SK-N-SH (cell line): ENCODE results near the gene RGS9BP. TPM values are rescaled to one million over a fixed set of nuclear protein-coding genes. Genes with fewer than 3 reads are reported as not detected.
"Not testable (repeated sequence)": the region's sequence is repeated elsewhere in the genome, so short reads cannot be mapped to it uniquely, and the experiment has no call there.

Experiments
- CTCF ChIA-PET: fragments of 300-600, 350-600 bp; formaldehyde crosslinking; extraction: SDS; loops from one replicate; lab custom pipeline; 2021; lab: Yijun Ruan, JAX
- POLR2A ChIA-PET: fragments of 350-600 bp; sonication (Branson Sonifier 250); formaldehyde crosslinking; extraction: SDS; loops from one replicate; lab custom pipeline; 2020; ENCODE audit warnings: antibody characterized with exemption, inconsistent platforms; lab: Yijun Ruan, JAX
- DNase-seq: peaks from one replicate; pipeline ENCODE4 v3.0.0; 2012
- H2AFZ ChIP-seq: fragments of 200-600 bp; sonication (generic); 2 replicates; pipeline ENCODE4 v1.8.1; 2016; ENCODE audit warnings: antibody characterized with exemption, mild to moderate bottlenecking, low read depth
- H3F3A ChIP-seq: fragments of 200-600 bp; sonication (generic); replicated peaks from 2 replicates; pipeline ENCODE3; 2016; ENCODE audit warnings: antibody characterized with exemption, mild to moderate bottlenecking; ENCODE audit not compliant: insufficient read depth
- H3K27ac ChIP-seq, 2 experiments: fragments of 200-500 bp in 1 of 2; fragments of 200-600 bp in 1 of 2; sonication (Bioruptor generic) in 1 of 2; sonication (generic), shearing (Covaris generic) in 1 of 2; 2 replicates each; pipeline versions ENCODE4 v1.5.1 to v1.6.1; 2014 to 2016; ENCODE audit warnings: low read depth in 2 of 2, inconsistent platforms in 1 of 2, low read length in 1 of 2, mild to moderate bottlenecking in 1 of 2, mixed read lengths in 1 of 2
- H3K27me3 ChIP-seq: fragments of 200-600 bp; sonication (generic), shearing (Covaris generic); 2 replicates; pipeline ENCODE4 v1.6.1; 2016; ENCODE audit warnings: mixed run types; ENCODE audit not compliant: insufficient read depth
- H3K36me3 ChIP-seq, 2 experiments: fragments of 200-500 bp in 1 of 2; fragments of 200-600 bp in 1 of 2; sonication (Bioruptor generic) in 1 of 2; sonication (generic) in 1 of 2; replicated peaks in 1 of 2; 2 replicates each; pipeline versions ENCODE3 to v1.5.1; 2014 to 2016; ENCODE audit warnings: low read length in 1 of 2, mild to moderate bottlenecking in 1 of 2; ENCODE audit not compliant: insufficient read depth in 2 of 2, control insufficient read depth in 1 of 2
- H3K4me1 ChIP-seq, 2 experiments: fragments of 200-500 bp in 1 of 2; fragments of 200-600 bp in 1 of 2; sonication (Bioruptor generic) in 1 of 2; sonication (generic), shearing (Covaris generic) in 1 of 2; 2 replicates each; pipeline versions ENCODE4 v1.5.1 to v1.6.1; 2014 to 2016; ENCODE audit warnings: low read depth in 1 of 2, low read length in 1 of 2, mixed run types in 1 of 2; ENCODE audit not compliant: insufficient read depth in 2 of 2, control insufficient read depth in 1 of 2
- H3K4me2 ChIP-seq: fragments of 200-600 bp; sonication (generic), shearing (Covaris generic); 2 replicates; pipeline ENCODE4 v1.6.1; 2017; ENCODE audit warnings: mixed run types
- H3K4me3 ChIP-seq, 2 experiments: fragments of 200-500 bp in 1 of 2; fragments of 200-600 bp in 1 of 2; sonication (Bioruptor generic) in 1 of 2; sonication (generic), shearing (Covaris generic) in 1 of 2; 2 replicates each; pipeline versions ENCODE4 v1.5.1 to v1.8.1; 2014 to 2016; ENCODE audit warnings: low read depth in 2 of 2, inconsistent platforms in 1 of 2, low read length in 1 of 2, mild to moderate bottlenecking in 1 of 2, mixed read lengths in 1 of 2, moderate library complexity in 1 of 2
- H3K79me2 ChIP-seq: fragments of 200-600 bp; sonication (generic); 2 replicates; pipeline ENCODE4 v1.8.1; 2017; ENCODE audit warnings: mild to moderate bottlenecking; ENCODE audit not compliant: insufficient read depth
- H3K9ac ChIP-seq: fragments of 200-600 bp; sonication (generic); 2 replicates; pipeline ENCODE4 v1.6.1; 2017; ENCODE audit warnings: mixed run types
- H3K9me2 ChIP-seq: fragments of 200-600 bp; sonication (generic); 2 replicates; pipeline ENCODE4 v1.6.1; 2017; ENCODE audit warnings: mixed run types
- H3K9me3 ChIP-seq: fragments of 200-600 bp; sonication (generic); 2 replicates; pipeline ENCODE4 v1.6.1; 2017; ENCODE audit warnings: mixed run types, mild to moderate bottlenecking, moderate library complexity
- H4K20me1 ChIP-seq: fragments of 200-600 bp; sonication (generic); 2 replicates; pipeline ENCODE4 v1.6.1; 2017; ENCODE audit warnings: mild to moderate bottlenecking, mixed run types; ENCODE audit not compliant: insufficient read depth
- MEF2A ChIP-seq: IDR thresholded peaks from 2 replicates; pipeline ENCODE4 v1.4.0; 2012; ENCODE audit warnings: low read depth, borderline replicate concordance
- NFIC ChIP-seq: IDR thresholded peaks from 2 replicates; pipeline ENCODE4 v1.4.0; 2012; ENCODE audit warnings: borderline replicate concordance
- RAD21 ChIP-seq: IDR thresholded peaks from 2 replicates; pipeline ENCODE4 v1.6.1; 2012; ENCODE audit warnings: mild to moderate bottlenecking, low read length
- REST ChIP-seq: IDR thresholded peaks from 2 replicates; pipeline ENCODE4 v1.6.1; 2012; ENCODE audit warnings: mild to moderate bottlenecking, low read depth, low read length, moderate library complexity
- TAF1 ChIP-seq: IDR thresholded peaks from 2 replicates; pipeline ENCODE4 v1.6.1; 2012; ENCODE audit warnings: low read depth, mild to moderate bottlenecking, low read length, moderate library complexity, borderline replicate concordance
- whole genome bisulfite sequencing: methylation state at CpG from one replicate; pipeline ENCODE4 v1.1.6; 2017; ENCODE audit warnings: low lambda C conversion rate; 5-methylcytosine and 5-hydroxymethylcytosine counted together
- polyA plus RNA-seq, 3 experiments: library from polyadenylated mRNA; depleted of rRNA; stranded (reverse); fragments of >200 nt; gene quantifications; 2 replicates each; pipeline ENCODE4 v1.2.3, GENCODE V29; 2012

RGS9BP gene
- polyA plus RNA-seq, 1 of the 3 experiments (the other 2 are of a cell fraction), result 0.18 TPM

- Histone ChIP-seq H4K20me1 (no peaks in the 10 kb centered on the region), H3K4me2 (no peak overlapping the region), H3K27me3 (no peaks in the 10 kb centered on the region), H3K4me3 (no peak overlapping the region), H3K4me1 (peaks cover 0 to 8% of the 10 kb centered on the region in 2 experiments; a peak in 1 of 4 replicates), H3K27ac (no peak overlapping the region), H3K36me3 (peaks cover 12 to 13% of the 10 kb centered on the region in 2 experiments), H3K9me3 (no peaks in the 10 kb centered on the region), H3K9ac (no peak overlapping the region), H3K79me2 (peaks cover 15% of the 10 kb centered on the region; the same call in 1 of the 2 replicates), H3F3A (no peaks in the 10 kb centered on the region), H3K9me2 (no peaks in the 10 kb centered on the region), H2AFZ (no peak overlapping the region)
- 88% methylated on average over 8 of the region's 8 CpGs for WGBS
- peak; percentile 60 for DNase-seq
- ChIA-PET POLR2A (interaction anchor here (0.6 kb wide), 1 partner anchor 17 kb away, joined by 3 read pairs; no protein-coding TSS in a partner anchor), CTCF (interaction anchor here (0.9 to 2.3 kb wide), 2 partner anchors 17 to 52 kb away, joined by 3 to 5 read pairs; no protein-coding TSS in a partner anchor)
- no peak for TF ChIP-seq MEF2A
- TF ChIP-seq RAD21, result peak; percentile 45
Measured at GRCh38 chr19:32651729-32652140, 23.9 kb upstream of the RGS9BP start.

DNA sequence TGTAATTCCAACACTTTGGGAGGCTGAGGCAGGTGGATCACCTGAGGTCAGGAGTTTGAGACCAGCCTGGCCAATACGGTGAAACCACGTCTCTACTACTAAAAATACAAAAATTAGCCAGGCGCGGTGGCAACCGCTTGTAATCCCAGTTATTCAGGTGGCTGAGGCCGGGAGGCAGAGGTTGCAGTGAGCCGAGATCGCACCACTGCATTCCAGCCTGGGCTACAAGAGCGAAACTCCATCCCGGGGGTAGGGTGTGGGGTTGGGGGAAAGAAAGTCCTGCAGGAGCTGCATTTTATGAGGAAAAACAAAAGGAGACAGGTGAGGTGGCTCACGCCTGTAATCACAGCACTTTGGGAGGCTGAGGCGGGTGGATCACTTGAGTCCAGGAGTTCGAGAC lies 23.3 kb upstream of the RGS9BP start:
- POLR2A ChIA-PET, result interaction anchor here (0.6 kb wide), 1 partner anchor 16 kb away, joined by 3 read pairs; no protein-coding TSS in a partner anchor
- not testable (repeated sequence) for DNase-seq, H3K9me3 ChIP-seq, H3K9ac ChIP-seq, H3K4me1 ChIP-seq, H3K4me2 ChIP-seq, H3K9me2 ChIP-seq, H2AFZ ChIP-seq, H3K4me3 ChIP-seq, H3F3A ChIP-seq, H3K27ac ChIP-seq, H4K20me1 ChIP-seq, H3K27me3 ChIP-seq, H3K36me3 ChIP-seq
- CTCF ChIA-PET, result interaction anchor here (2.3 kb wide), 1 partner anchor 52 kb away, joined by 5 read pairs; no protein-coding TSS in a partner anchor
- 98% methylated on average over 13 of the region's 13 CpGs for WGBS
- H3K79me2 ChIP-seq, result peaks cover 15% of the 10 kb centered on the region; the same call in 1 of the 2 replicates

- 79% methylated on average over 12 of the region's 12 CpGs for WGBS
- ChIA-PET POLR2A (no interaction called here), CTCF (interaction anchor here (2.3 kb wide), 1 partner anchor 53 kb away, joined by 5 read pairs; no protein-coding TSS in a partner anchor)
- H3K36me3 ChIP-seq, result peaks cover 5 to 9% of the 10 kb centered on the region in 2 experiments
- no peaks in the 10 kb centered on the region for H3K9me2 ChIP-seq
- DNase-seq, result peak; percentile 50
- H3F3A ChIP-seq, result no peaks in the 10 kb centered on the region
- H3K4me2 ChIP-seq, result no peak overlapping the region
- H3K27ac ChIP-seq, result no peak overlapping the region
- H3K27me3 ChIP-seq, result no peaks in the 10 kb centered on the region
- TF ChIP-seq REST, result no peak
- TF ChIP-seq NFIC, result peak; percentile 66
- TF ChIP-seq TAF1, result no peak
- TF ChIP-seq, all 33 proteins: peak for 1
- H3K9me3 ChIP-seq, result no peaks in the 10 kb centered on the region
- no peak overlapping the region for H3K9ac ChIP-seq
- peaks cover 16% of the 10 kb centered on the region; the same call in 1 of the 2 replicates for H3K79me2 ChIP-seq
- H3K4me3 ChIP-seq, result no peak overlapping the region
- no peaks in the 10 kb centered on the region for H4K20me1 ChIP-seq
- H2AFZ ChIP-seq, result no peak overlapping the region
- peaks cover 0 to 4% of the 10 kb centered on the region in 2 experiments; a peak in 1 of 4 replicates for H3K4me1 ChIP-seq
Measured at GRCh38 chr19:32652894-32653598, 22.6 kb upstream of the RGS9BP start.
